Cardiac muscle cell (in vitro differentiated cells and primary cell): ENCODE results near the gene CDK5R2. TPM values are rescaled to one million over a fixed set of nuclear protein-coding genes. Genes with fewer than 3 reads are reported as not detected.

ENCODE experiments used
- DNase-seq, 2 donors: peaks; one replicate each; pipeline versions ENCODE4 v3.0.0 to v3.0.0-alpha.2; 2010 to 2017; ENCODE audit warnings: low read depth in 1 of 2, low spot score in 1 of 2
- H3K27ac ChIP-seq: fragments of 200-600 bp; sonication (generic); 2 replicates; pipeline ENCODE4 v1.5.1; 2016
- H3K27me3 ChIP-seq: fragments of 200-600 bp; sonication (generic); 2 replicates; pipeline ENCODE4 v1.6.0; 2016; ENCODE audit warnings: control low read depth
- H3K36me3 ChIP-seq: fragments of 200-600 bp; sonication (generic); 2 replicates; pipeline ENCODE4 v1.5.1; 2016; ENCODE audit warnings: control low read depth
- H3K4me1 ChIP-seq: fragments of 200-600 bp; sonication (generic); 2 replicates; pipeline ENCODE4 v1.8.1; 2017; ENCODE audit warnings: low read depth, mild to moderate bottlenecking, mixed run types
- H3K4me3 ChIP-seq: fragments of 200-600 bp; sonication (generic); 2 replicates; pipeline ENCODE4 v1.5.1; 2016; ENCODE audit warnings: mild to moderate bottlenecking
- H3K9me3 ChIP-seq: fragments of 200-600 bp; sonication (generic); 2 replicates; pipeline ENCODE4 v1.5.1; 2017; ENCODE audit warnings: low read depth, mild to moderate bottlenecking, control low read depth
- polyA plus RNA-seq: library from polyadenylated mRNA; unstranded; fragments of >200 nt; fragmentation: Nextera tagmentation; extraction: Ambion mirVana; gene quantifications from 2 replicates; pipeline ENCODE4 v1.2.1, GENCODE V29; 2016
- total RNA-seq: library from RNA; depleted of rRNA; stranded (reverse); fragments of >200 nt; gene quantifications from 2 replicates; pipeline ENCODE4 v1.2.3, GENCODE V29; 2016
- TF ChIP-seq, protein P1 (sequence below): IDR thresholded peaks from 2 replicates; pipeline ENCODE4 v1.5.1; 2012; ENCODE audit warnings: low read depth, mild to moderate bottlenecking, low read length

Gene CDK5R2
- total and polyA plus RNA-seq, 2 experiments from 2014 or later = 0.06 to 0.22 TPM

DNA sequence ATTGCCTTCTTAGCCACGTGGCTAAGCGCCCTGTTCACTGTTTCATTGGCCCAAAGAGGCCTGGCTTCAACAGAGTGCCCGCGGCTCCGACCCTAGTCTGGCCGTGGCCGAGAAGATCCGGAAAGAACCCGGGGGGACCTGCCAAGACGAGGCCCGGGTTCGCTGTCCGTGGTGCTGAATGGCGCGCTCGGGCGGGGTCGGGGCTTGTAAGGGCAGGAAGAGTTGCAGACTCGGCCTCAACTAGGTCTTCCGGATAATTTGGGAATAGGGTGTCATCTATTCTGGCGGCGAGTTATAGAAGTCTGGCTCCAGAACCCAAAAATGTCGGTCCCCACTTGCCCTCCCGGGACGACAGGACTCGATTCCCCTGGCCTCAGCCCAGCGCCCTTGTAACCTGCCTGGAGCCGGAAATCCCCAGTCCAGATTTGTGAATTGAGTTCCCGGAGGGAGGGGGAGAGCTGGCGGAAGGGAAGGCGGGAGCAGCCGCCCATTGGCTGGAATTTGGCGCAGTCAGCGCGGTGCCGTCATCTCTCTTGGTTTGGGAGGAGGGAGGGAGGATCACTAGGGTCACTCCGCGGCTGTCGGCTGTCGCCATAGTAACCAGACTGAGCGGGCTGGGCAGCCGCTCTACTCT is 3.5 kb downstream of the CDK5R2 start:
- no peaks in the 10 kb centered on the region for H3K9me3 ChIP-seq
- peak overlapping the region; percentile 34 for H3K4me3 ChIP-seq
- peaks cover 8% of the 10 kb centered on the region for H3K4me1 ChIP-seq
- H3K27ac ChIP-seq = no peak overlapping the region
- H3K27me3 ChIP-seq = peaks cover 57% of the 10 kb centered on the region
- H3K36me3 ChIP-seq = no peaks in the 10 kb centered on the region
- TF ChIP-seq, protein P1, sequence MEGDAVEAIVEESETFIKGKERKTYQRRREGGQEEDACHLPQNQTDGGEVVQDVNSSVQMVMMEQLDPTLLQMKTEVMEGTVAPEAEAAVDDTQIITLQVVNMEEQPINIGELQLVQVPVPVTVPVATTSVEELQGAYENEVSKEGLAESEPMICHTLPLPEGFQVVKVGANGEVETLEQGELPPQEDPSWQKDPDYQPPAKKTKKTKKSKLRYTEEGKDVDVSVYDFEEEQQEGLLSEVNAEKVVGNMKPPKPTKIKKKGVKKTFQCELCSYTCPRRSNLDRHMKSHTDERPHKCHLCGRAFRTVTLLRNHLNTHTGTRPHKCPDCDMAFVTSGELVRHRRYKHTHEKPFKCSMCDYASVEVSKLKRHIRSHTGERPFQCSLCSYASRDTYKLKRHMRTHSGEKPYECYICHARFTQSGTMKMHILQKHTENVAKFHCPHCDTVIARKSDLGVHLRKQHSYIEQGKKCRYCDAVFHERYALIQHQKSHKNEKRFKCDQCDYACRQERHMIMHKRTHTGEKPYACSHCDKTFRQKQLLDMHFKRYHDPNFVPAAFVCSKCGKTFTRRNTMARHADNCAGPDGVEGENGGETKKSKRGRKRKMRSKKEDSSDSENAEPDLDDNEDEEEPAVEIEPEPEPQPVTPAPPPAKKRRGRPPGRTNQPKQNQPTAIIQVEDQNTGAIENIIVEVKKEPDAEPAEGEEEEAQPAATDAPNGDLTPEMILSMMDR = no peak
- DNase-seq = peak; percentile 97 to 99

DNA sequence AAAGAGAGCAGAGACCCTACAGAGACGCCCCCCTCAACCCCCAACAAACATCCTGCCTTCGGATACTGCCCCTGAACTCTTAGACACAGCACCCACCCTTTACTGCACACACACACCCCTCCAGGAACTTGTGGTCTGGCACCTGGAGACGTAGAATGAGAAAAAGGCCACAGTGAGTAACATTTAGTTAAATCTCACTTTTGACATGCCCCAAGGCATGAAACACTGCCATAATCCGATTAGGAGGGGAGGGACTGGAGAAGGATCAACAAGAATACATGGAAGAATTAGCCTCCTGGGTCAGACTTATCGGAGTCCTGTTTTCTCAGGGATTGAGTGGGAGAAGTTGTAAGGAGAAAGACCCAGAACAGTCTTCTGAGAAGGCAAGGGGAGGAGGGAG is 4.1 kb downstream of the CDK5R2 start:
- TF ChIP-seq, protein P1 = no peak
- no peak overlapping the region for H3K27ac ChIP-seq
- peaks cover 57% of the 10 kb centered on the region for H3K27me3 ChIP-seq
- H3K4me3 ChIP-seq = no peak overlapping the region
- no peaks in the 10 kb centered on the region for H3K9me3 ChIP-seq
- DNase-seq = peak in 1 of 2 donors; percentile 41
- H3K4me1 ChIP-seq = peaks cover 8% of the 10 kb centered on the region
- no peaks in the 10 kb centered on the region for H3K36me3 ChIP-seq

DNA sequence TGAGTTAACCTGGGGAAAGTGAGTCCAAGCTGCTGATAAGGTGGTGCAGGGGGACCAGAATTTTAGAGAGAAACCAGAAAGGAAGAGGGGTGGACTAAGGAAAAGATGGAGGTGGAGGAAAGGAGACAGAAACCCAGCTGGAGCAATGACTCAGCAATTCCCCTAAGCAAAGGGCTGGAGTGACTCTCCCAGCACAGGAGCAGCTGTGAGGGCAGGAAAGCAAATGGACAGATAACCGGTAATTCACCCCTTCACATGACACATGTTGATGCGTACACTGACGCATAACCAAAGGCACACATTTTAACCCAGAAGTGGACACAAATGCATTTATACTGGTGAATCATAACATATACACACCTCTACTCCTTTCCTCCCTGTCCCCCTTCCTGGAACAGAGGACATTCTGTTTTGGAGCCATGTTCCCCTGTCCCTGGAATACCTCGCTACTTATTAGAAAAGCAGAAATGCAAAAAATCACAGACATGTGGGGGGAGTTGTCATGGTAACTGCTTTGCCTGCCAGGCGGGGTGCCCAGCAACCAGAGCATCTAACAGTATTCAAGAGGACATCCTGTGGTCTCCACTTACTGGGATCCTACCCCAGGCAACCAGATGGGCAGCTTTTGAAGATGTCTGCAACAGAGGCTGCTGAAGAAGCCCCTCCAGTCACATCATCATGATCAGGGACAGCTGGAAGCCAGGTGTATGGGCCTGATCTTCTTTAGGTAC is 4.7 kb downstream of the CDK5R2 start:
- peaks cover 58% of the 10 kb centered on the region for H3K27me3 ChIP-seq
- H3K4me3 ChIP-seq = no peak overlapping the region
- TF ChIP-seq, protein P1 = no peak
- DNase-seq = peak in 1 of 2 donors; percentile 96
- peaks cover 8% of the 10 kb centered on the region for H3K4me1 ChIP-seq
- no peaks in the 10 kb centered on the region for H3K9me3 ChIP-seq
- no peak overlapping the region for H3K27ac ChIP-seq
- H3K36me3 ChIP-seq = no peaks in the 10 kb centered on the region

DNA sequence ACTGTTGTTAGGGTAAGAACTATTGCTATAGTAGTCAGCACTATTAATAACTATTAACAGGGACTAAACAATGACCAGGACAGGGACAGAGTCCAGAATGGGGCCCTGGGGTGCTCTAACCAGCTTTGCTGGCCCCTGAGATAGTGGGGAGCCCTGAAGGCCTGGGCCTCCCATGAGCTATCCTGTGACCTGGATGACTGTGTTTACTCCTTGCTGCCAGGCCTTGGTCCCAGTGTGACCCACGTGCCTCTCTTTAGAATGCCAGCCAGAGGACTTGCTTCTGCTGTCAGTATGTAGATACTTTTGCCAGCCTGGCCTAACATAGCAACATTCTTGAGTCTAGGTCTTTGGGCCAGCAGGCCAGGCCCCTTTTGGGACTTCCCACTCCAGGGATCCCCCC is 11.4 kb downstream of the CDK5R2 start:
- TF ChIP-seq, protein P1 = no peak
- peaks cover 82% of the 10 kb centered on the region for H3K27me3 ChIP-seq
- no peak for DNase-seq

DNA sequence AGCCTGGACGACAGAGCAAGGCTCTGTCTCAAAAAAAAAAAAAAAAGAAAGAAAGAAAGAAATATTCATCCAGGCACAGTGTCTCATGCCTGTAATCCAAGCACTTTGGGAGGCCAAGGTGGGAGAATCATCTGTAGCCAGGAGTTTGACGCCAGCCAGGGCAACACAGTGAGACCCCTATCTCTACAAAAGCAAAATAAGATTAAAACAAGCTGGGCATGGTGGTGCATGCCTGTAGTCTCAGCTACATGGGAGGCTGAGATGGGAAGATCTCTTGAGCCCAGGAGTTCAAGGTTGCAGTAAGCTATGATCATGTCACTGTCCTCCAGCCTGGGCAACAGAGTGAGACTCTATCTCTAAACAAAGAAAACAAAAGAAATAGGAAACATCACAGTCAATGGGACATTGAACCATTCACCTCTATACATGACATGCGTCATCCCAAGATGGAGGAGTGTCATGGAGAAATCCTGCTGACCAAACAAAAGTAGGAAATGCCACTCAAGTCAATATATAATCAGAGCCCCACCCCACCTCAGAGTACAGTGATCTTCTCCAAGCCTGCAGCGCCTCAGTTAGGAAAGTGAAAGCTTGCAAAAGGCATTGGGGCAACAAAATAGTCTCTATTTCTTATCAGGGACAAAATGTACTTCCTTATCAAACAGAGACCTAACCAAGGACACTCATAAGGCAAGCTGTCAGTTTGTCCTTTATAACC is 15.8 kb downstream of the CDK5R2 start:
- Histone ChIP-seq H3K36me3 (no peaks in the 10 kb centered on the region), H3K4me1 (no peaks in the 10 kb centered on the region), H3K27ac (no peak overlapping the region), H3K9me3 (no peaks in the 10 kb centered on the region), H3K27me3 (peaks cover 92% of the 10 kb centered on the region), H3K4me3 (no peak overlapping the region)
- TF ChIP-seq, protein P1 = no peak
- no peak for DNase-seq

More for the DNA sequence above, 11.4 kb downstream of the CDK5R2 start:
- H3K36me3 ChIP-seq = no peaks in the 10 kb centered on the region
- no peaks in the 10 kb centered on the region for H3K9me3 ChIP-seq
- H3K4me1 ChIP-seq = no peaks in the 10 kb centered on the region
- H3K27ac ChIP-seq = no peak overlapping the region
- no peak overlapping the region for H3K4me3 ChIP-seq
